ENCODE results near the gene ZSWIM2.
"Not testable (repeated sequence)": the region's sequence is repeated elsewhere in the genome, so short reads cannot be mapped to it uniquely, and the experiment has no call there.

Gene ZSWIM2

GRCh38 chr2:186835628-186836027, 13.3 kb downstream of the ZSWIM2 start:
- no peak for DNase-seq

GRCh38 chr2:186827862-186828492, 21.0 kb downstream of the ZSWIM2 start:
- no peak for DNase-seq

GRCh38 chr2:186827411-186827810, 21.6 kb downstream of the ZSWIM2 start:
- DNase-seq: no peak

- no peak for DNase-seq
These were observed 26.6 kb downstream of the ZSWIM2 start for GRCh38 chr2:186822323-186822722.

- no peak for DNase-seq
These were observed 28.7 kb downstream of the ZSWIM2 start for GRCh38 chr2:186820303-186820702.

GRCh38 chr2:186811760-186812159, 37.2 kb downstream of the ZSWIM2 start:
- DNase-seq: not testable (repeated sequence)

- no peak for DNase-seq
These were observed 42.4 kb downstream of the ZSWIM2 start for GRCh38 chr2:186806591-186806990.

GRCh38 chr2:186798604-186799003, 50.4 kb downstream of the ZSWIM2 start:
- DNase-seq: not testable (repeated sequence)

- DNase-seq: no peak
These were observed 64.0 kb downstream of the ZSWIM2 start for GRCh38 chr2:186784930-186785329.

GRCh38 chr2:186783254-186783653, 65.7 kb downstream of the ZSWIM2 start:
- no peak for DNase-seq

GRCh38 chr2:186780701-186781316, 68.2 kb downstream of the ZSWIM2 start:
- DNase-seq: peak; percentile 52
